SH-SY5Y (cell line): Measurements from ENCODE around the gene ARHGAP6.

Experiments used
- GATA2 ChIP-seq: IDR thresholded peaks from 2 replicates; pipeline ENCODE4 v1.6.1; 2011; ENCODE audit warnings: mild to moderate bottlenecking, low read depth, low read length
- GATA3 ChIP-seq: IDR thresholded peaks from 2 replicates; pipeline ENCODE4 v1.6.1; 2011; ENCODE audit warnings: low read depth, mild to moderate bottlenecking, low read length, moderate library complexity

GRCh38 chrX:11109968-11110367 lies 555.8 kb downstream of the ARHGAP6 start:
- TF ChIP-seq GATA2, result no peak
- no peak for TF ChIP-seq GATA3
